Measurements from ENCODE around the gene SEMA4B.

Gene SEMA4B

GRCh38 chr15:90171623-90172022 lies 29.5 kb upstream of the SEMA4B start:
- H3K4me3 ChIP-seq (ENCODE audit: control insufficient read depth, low read depth, low read length): no peak overlapping the region
- DNase-seq (ENCODE audit: low read depth): no peak
- no peak for TF ChIP-seq CTCF (conservative IDR thresholded peaks at IDR 0.05; ENCODE audit: control insufficient read depth, insufficient read depth, low read depth, low read length)

GRCh38 chr15:90173372-90173771 lies 27.8 kb upstream of the SEMA4B start:
- no peak overlapping the region for H3K4me3 ChIP-seq (ENCODE audit: control insufficient read depth, low read depth, low read length)
- TF ChIP-seq CTCF (conservative IDR thresholded peaks at IDR 0.05; ENCODE audit: control insufficient read depth, insufficient read depth, low read depth, low read length): no peak
- DNase-seq (ENCODE audit: low read depth): no peak

- TF ChIP-seq CTCF (conservative IDR thresholded peaks at IDR 0.05; ENCODE audit: control insufficient read depth, insufficient read depth, low read depth, low read length): no peak
- no peak overlapping the region for H3K4me3 ChIP-seq (ENCODE audit: control insufficient read depth, low read depth, low read length)
- DNase-seq (ENCODE audit: low read depth): no peak
Observed at GRCh38 chr15:90174140-90174875, 26.8 kb upstream of the SEMA4B start.

- no peak for TF ChIP-seq CTCF (conservative IDR thresholded peaks at IDR 0.05; ENCODE audit: control insufficient read depth, insufficient read depth, low read depth, low read length)
- no peak for DNase-seq (ENCODE audit: low read depth)
Observed at GRCh38 chr15:90177012-90177411, 24.1 kb upstream of the SEMA4B start.

GRCh38 chr15:90178468-90179435 lies 22.4 kb upstream of the SEMA4B start:
- no peak for DNase-seq (ENCODE audit: low read depth)
- H3K4me3 ChIP-seq (ENCODE audit: control insufficient read depth, low read depth, low read length): no peak overlapping the region
- TF ChIP-seq CTCF (conservative IDR thresholded peaks at IDR 0.05; ENCODE audit: control insufficient read depth, insufficient read depth, low read depth, low read length): no peak

More at GRCh38 chr15:90177012-90177411, 24.1 kb upstream of the SEMA4B start:
- no peak overlapping the region for H3K4me3 ChIP-seq (ENCODE audit: control insufficient read depth, low read depth, low read length)

- no peak for DNase-seq (ENCODE audit: low read depth)
- TF ChIP-seq CTCF (conservative IDR thresholded peaks at IDR 0.05; ENCODE audit: control insufficient read depth, insufficient read depth, low read depth, low read length): no peak
Observed at GRCh38 chr15:90181776-90182175, 19.4 kb upstream of the SEMA4B start.

More at GRCh38 chr15:90181776-90182175, 19.4 kb upstream of the SEMA4B start:
- H3K4me3 ChIP-seq (ENCODE audit: control insufficient read depth, low read depth, low read length): no peak overlapping the region
